IMR-90 (cell line): ENCODE results near the gene MAPKAP1. TPM values are rescaled to one million over a fixed set of nuclear protein-coding genes. Genes with fewer than 3 reads are reported as not detected.
A peak's percentile ranks its signal among the peaks of the same experiment; 100 is the strongest.

Experiments used
- ATAC-seq: fragments of 200-7000 bp; cut with Tn5 transposase; 2 replicates; pipeline ENCODE4 v1.9.1; 2020; ENCODE audit warnings: low read depth, mild to moderate bottlenecking, moderate library complexity
- BruUV-seq: library from RNA; stranded (reverse); fragments of 400-500 nt; replicated peaks from 2 replicates; lab custom pipeline; 2021; lab: Mats Ljungman, UMichigan
- CTCF ChIA-PET: fragments of 300-600 bp; formaldehyde crosslinking; extraction: SDS; loops from one replicate; lab custom pipeline; 2021; ENCODE audit warnings: antibody characterized with exemption; lab: Yijun Ruan, JAX
- POLR2A ChIA-PET: fragments of 300-600 bp; sonication (Branson Sonifier 250); formaldehyde crosslinking; loops from one replicate; lab custom pipeline; 2022; ENCODE audit warnings: antibody characterized with exemption; ENCODE audit not compliant: unreplicated experiment; lab: Charles Lee
- DNase-seq: peaks from one replicate; pipeline ENCODE4 v3.0.0; 2013
- H2AFZ ChIP-seq: replicated peaks from 2 replicates; pipeline ENCODE3; 2013; ENCODE audit warnings: low read length, mild to moderate bottlenecking; ENCODE audit not compliant: poor library complexity
- H2AK5ac ChIP-seq: 2 replicates; pipeline ENCODE4 v1.6.1; 2013; ENCODE audit warnings: low read depth, low read length, inconsistent platforms
- H2AK9ac ChIP-seq: replicated peaks from 2 replicates; pipeline ENCODE3; 2013; ENCODE audit warnings: mild to moderate bottlenecking, low read depth, low read length, moderate library complexity; ENCODE audit not compliant: poor library complexity
- H2BK120ac ChIP-seq: 2 replicates; pipeline ENCODE4 v1.6.1; 2013; ENCODE audit warnings: low read depth, low read length, inconsistent platforms
- H2BK15ac ChIP-seq: 3 replicates; pipeline ENCODE4 v1.6.1; 2013; ENCODE audit warnings: low read depth, low read length, inconsistent platforms
- H2BK20ac ChIP-seq: 2 replicates; pipeline ENCODE4 v1.6.1; 2013; ENCODE audit warnings: low read depth, mild to moderate bottlenecking, inconsistent platforms, low read length, moderate library complexity
- H2BK5ac ChIP-seq: 2 replicates; pipeline ENCODE4 v1.6.1; 2013; ENCODE audit warnings: mild to moderate bottlenecking, low read depth, low read length, inconsistent platforms; ENCODE audit not compliant: poor library complexity, severe bottlenecking
- H3K14ac ChIP-seq: replicated peaks from 2 replicates; pipeline ENCODE4 v1.6.1; 2013; ENCODE audit warnings: low read depth, low read length, inconsistent platforms
- H3K18ac ChIP-seq: 2 replicates; pipeline ENCODE4 v1.6.1; 2013; ENCODE audit warnings: low read depth, low read length, control low read depth
- H3K23ac ChIP-seq: 2 replicates; pipeline ENCODE4 v1.6.1; 2013; ENCODE audit warnings: low read depth, low read length, inconsistent platforms
- H3K27ac ChIP-seq: 2 replicates; pipeline ENCODE4 v1.5.1; 2013; ENCODE audit warnings: mild to moderate bottlenecking, control low read depth, low read length; ENCODE audit not compliant: insufficient read depth
- H3K27me3 ChIP-seq: 2 replicates; pipeline ENCODE4 v1.6.1; 2013; ENCODE audit warnings: low read length; ENCODE audit not compliant: control insufficient read depth, insufficient read depth
- H3K36me3 ChIP-seq: 2 replicates; pipeline ENCODE4 v1.6.1; 2013; ENCODE audit warnings: low read length, mixed read lengths; ENCODE audit not compliant: control insufficient read depth, insufficient read depth
- H3K4ac ChIP-seq: 2 replicates; pipeline ENCODE4 v1.6.1; 2013; ENCODE audit warnings: low read depth, low read length, inconsistent platforms
- H3K4me1 ChIP-seq: 2 replicates; pipeline ENCODE4 v1.6.1; 2013; ENCODE audit warnings: low read length, mixed read lengths; ENCODE audit not compliant: control insufficient read depth, insufficient read depth
- H3K4me2 ChIP-seq: 2 replicates; pipeline ENCODE4 v1.6.1; 2013; ENCODE audit warnings: low read depth, mild to moderate bottlenecking, control low read depth, low read length, moderate library complexity
- H3K4me3 ChIP-seq: 2 replicates; pipeline ENCODE4 v1.5.1; 2013; ENCODE audit warnings: low read depth, mild to moderate bottlenecking, control low read depth, low read length, moderate library complexity; ENCODE audit not compliant: insufficient read depth
- H3K56ac ChIP-seq: 2 replicates; pipeline ENCODE4 v1.6.1; 2013; ENCODE audit warnings: low read length, inconsistent platforms; ENCODE audit not compliant: insufficient read depth; ENCODE audit errors: extremely low read depth
- H3K79me1 ChIP-seq, 2 experiments: 2 replicates each; pipeline ENCODE4 v1.6.1; 2013; ENCODE audit warnings: low read length in 2 of 2, inconsistent platforms in 1 of 2, low read depth in 1 of 2
- H3K9ac ChIP-seq: 2 replicates; pipeline ENCODE4 v1.6.1; 2013; ENCODE audit warnings: low read depth, low read length, control low read depth
- H3K9me1 ChIP-seq: 2 replicates; pipeline ENCODE4 v1.6.1; 2013; ENCODE audit warnings: low read length, inconsistent platforms; ENCODE audit not compliant: insufficient read depth
- H3K9me3 ChIP-seq: 2 replicates; pipeline ENCODE4 v1.6.1; 2013; ENCODE audit warnings: low read length; ENCODE audit not compliant: control insufficient read depth, insufficient read depth
- H4K20me1 ChIP-seq: 2 replicates; pipeline ENCODE4 v1.6.1; 2013; ENCODE audit warnings: low read length, inconsistent platforms; ENCODE audit not compliant: insufficient read depth
- H4K5ac ChIP-seq: 2 replicates; pipeline ENCODE4 v1.6.1; 2013; ENCODE audit warnings: mild to moderate bottlenecking, low read depth, low read length, control low read depth
- H4K8ac ChIP-seq, 2 experiments: 2 replicates each; pipeline ENCODE4 v1.6.1; 2013; ENCODE audit warnings: low read depth in 2 of 2, low read length in 2 of 2, control low read depth in 1 of 2, inconsistent platforms in 1 of 2
- H4K91ac ChIP-seq: 2 replicates; pipeline ENCODE4 v1.6.1; 2013; ENCODE audit warnings: low read depth, low read length, inconsistent platforms; ENCODE audit not compliant: insufficient read depth
- BHLHE40 ChIP-seq: fragments of 150-350 bp; IDR thresholded peaks from 2 replicates; pipeline ENCODE4 v1.6.1; 2016; ENCODE audit warnings: mild to moderate bottlenecking, low read depth, low read length
- CEBPB ChIP-seq: IDR thresholded peaks from 2 replicates; pipeline ENCODE4 v1.6.1; 2012; ENCODE audit warnings: low read depth, low read length, improper control_type of control experiment
- CHD1 ChIP-seq: IDR thresholded peaks from 2 replicates; pipeline ENCODE4 v1.6.1; 2012; ENCODE audit warnings: low read depth, low read length, improper control_type of control experiment
- FOS ChIP-seq: fragments of 150-350 bp; IDR thresholded peaks from 2 replicates; pipeline ENCODE4 v1.6.1; 2016; ENCODE audit warnings: low read depth, low read length
- MAFK ChIP-seq: IDR thresholded peaks from 2 replicates; pipeline ENCODE4 v1.6.1; 2012; ENCODE audit warnings: low read depth, low read length, improper control_type of control experiment
- MAZ ChIP-seq: IDR thresholded peaks from 2 replicates; pipeline ENCODE4 v1.6.1; 2012; ENCODE audit warnings: low read depth, mild to moderate bottlenecking, low read length, improper control_type of control experiment, moderate library complexity, borderline replicate concordance
- MXI1 ChIP-seq: IDR thresholded peaks from 2 replicates; pipeline ENCODE4 v1.6.1; 2012; ENCODE audit warnings: low read depth, mild to moderate bottlenecking, low read length, moderate library complexity, borderline replicate concordance
- POLR2A ChIP-seq: IDR thresholded peaks from 2 replicates; pipeline ENCODE4 v1.6.1; 2012; ENCODE audit warnings: mild to moderate bottlenecking, low read depth, low read length
- RAD21 ChIP-seq: IDR thresholded peaks from 2 replicates; pipeline ENCODE4 v1.6.1; 2012; ENCODE audit warnings: low read length, improper control_type of control experiment
- RFX5 ChIP-seq: IDR thresholded peaks from 2 replicates; pipeline ENCODE4 v1.8.0; 2012; ENCODE audit warnings: low read depth, mild to moderate bottlenecking, low read length, moderate library complexity
- SMC3 ChIP-seq: fragments of 150-350 bp; IDR thresholded peaks from 2 replicates; pipeline ENCODE4 v1.6.1; 2016; ENCODE audit warnings: low read depth, mild to moderate bottlenecking, antibody characterized with exemption, low read length, moderate library complexity
- WGBS, 2 experiments: methylation state at CpG; one replicate each; pipeline versions ENCODE4 v1.1.5 to v1.1.7; 2013; ENCODE audit warnings: missing lambda C conversion rate in 2 of 2; ENCODE audit not compliant: insufficient read length in 1 of 2; ENCODE audit errors: extremely low coverage in 2 of 2; 5-methylcytosine and 5-hydroxymethylcytosine counted together
- dilution Hi-C: fragments of 300-500 bp; cut with HindIII; formaldehyde crosslinking; loops from one replicate; pipeline ENCODE4 v1.14.3; 2018; ENCODE audit warnings: low sequenced_read_pairs; ENCODE audit not compliant: unreplicated experiment
- in situ Hi-C: fragments of 300-500 bp; cut with MboI; formaldehyde crosslinking; loops from 3 replicates; pipeline ENCODE4 v1.14.3; 2019; ENCODE audit warnings: low sequenced_read_pairs, inconsistent platforms, mixed read lengths
- intact Hi-C: fragments of 100-400 bp; cut with micrococcal nuclease; formaldehyde crosslinking; loops from 2 replicates; pipeline ENCODE4 v1.10.0; 2022
- polyA plus RNA-seq, 3 experiments: library from polyadenylated mRNA; depleted of rRNA; stranded (reverse); fragments of >200 nt; gene quantifications; 2 replicates each; pipeline ENCODE4 v1.2.3, GENCODE V29; 2012; ENCODE audit warnings: low replicate concordance in 1 of 3
- total RNA-seq: library from RNA; depleted of rRNA; stranded (reverse); fragments of >200 nt; gene quantifications from 2 replicates; pipeline ENCODE4 v1.2.3, GENCODE V29; 2012
- TF ChIP-seq, protein P1 (sequence below): conservative IDR thresholded peaks from 2 replicates; pipeline ENCODE4 v1.5.1; 2012; ENCODE audit warnings: mild to moderate bottlenecking, low read depth, low read length, improper control_type of control experiment
- TF ChIP-seq, protein P2 (sequence below): fragments of 150-350 bp; IDR thresholded peaks from 2 replicates; pipeline ENCODE4 v1.6.1; 2017; ENCODE audit warnings: mild to moderate bottlenecking, antibody characterized with exemption, low read length, low read depth
- TF ChIP-seq, protein P3 (sequence below): fragments of 150-350 bp; IDR thresholded peaks from 2 replicates; pipeline ENCODE4 v1.6.1; 2016; ENCODE audit warnings: low read depth, mild to moderate bottlenecking, low read length, moderate library complexity, borderline replicate concordance

The MAPKAP1 gene
- total and polyA plus RNA-seq, 2 of the 4 experiments (the other 2 are of a cell fraction), result 87.2 to 158 TPM

DNA sequence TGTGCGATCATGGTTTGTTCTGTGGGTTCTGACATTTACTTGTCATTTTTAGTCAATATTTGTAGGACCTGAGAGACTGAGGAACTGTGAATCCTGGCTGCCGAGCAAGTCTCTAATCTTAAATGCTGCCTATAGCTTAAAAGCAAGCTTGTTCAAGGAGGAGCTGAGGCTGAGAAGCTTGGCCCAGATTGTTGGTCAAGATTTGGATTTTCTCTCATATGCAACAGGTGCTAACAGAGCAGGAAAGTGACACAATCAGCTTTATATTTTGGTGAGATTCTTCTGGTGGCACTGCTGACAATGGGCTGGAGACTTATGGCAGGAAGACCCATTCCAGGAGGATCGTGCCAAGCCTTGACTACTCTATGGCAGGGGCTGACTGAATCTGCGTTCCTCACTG lies 192.5 kb downstream of the MAPKAP1 start:
- DNase-seq (no peak), ATAC-seq (no peak)
- H2BK120ac ChIP-seq, result no peak overlapping the region
- WGBS, 2 experiments, result 100% methylated on average over 1 of the region's 4 CpGs; no CpG with 5 or more reads in 1 of the 2 experiments
- ChIA-PET POLR2A (no interaction called here), CTCF (no interaction called here)
- no peak overlapping the region for H2BK5ac ChIP-seq
- peaks cover 16 to 55% of the 10 kb centered on the region in 2 experiments for H3K79me1 ChIP-seq
- peaks cover 18% of the 10 kb centered on the region for H3K4me1 ChIP-seq
- H4K91ac ChIP-seq, result no peak overlapping the region
- no peak overlapping the region for H2BK15ac ChIP-seq
- no peak overlapping the region for H3K23ac ChIP-seq
- peak overlapping the region; percentile 26; the same call in 1 of the 2 replicates for H4K5ac ChIP-seq
- no peak overlapping the region for H3K56ac ChIP-seq
- peak overlapping the region; percentile 99; the same call in 1 of the 2 replicates for H2AK5ac ChIP-seq
- no TSS peak for BruUV-seq
- H3K9ac ChIP-seq, result no peak overlapping the region
- no peak overlapping the region for H3K4me2 ChIP-seq
- no peak overlapping the region for H2AFZ ChIP-seq
- H3K9me3 ChIP-seq, result no peaks in the 10 kb centered on the region
- peaks cover 18% of the 10 kb centered on the region for H3K9me1 ChIP-seq
- no peak overlapping the region for H2AK9ac ChIP-seq
- no peak overlapping the region for H3K14ac ChIP-seq
- H3K36me3 ChIP-seq, result no peaks in the 10 kb centered on the region
- H3K4me3 ChIP-seq, result no peak overlapping the region
- in situ Hi-C loops, result no loop called here
- H3K27ac ChIP-seq, result no peak overlapping the region
- peaks cover 11% of the 10 kb centered on the region; the same call in 1 of the 2 replicates for H4K20me1 ChIP-seq
- dilution Hi-C loops, result no loop called here
- H2BK20ac ChIP-seq, result no peak overlapping the region
- H4K8ac ChIP-seq, result no peak overlapping the region
- TF ChIP-seq FOS (no peak), CEBPB (no peak), POLR2A (no peak), BHLHE40 (no peak), MAZ (no peak), RFX5 (no peak), CHD1 (no peak), MAFK (no peak), SMC3 (no peak), MXI1 (no peak), RAD21 (no peak)
- TF ChIP-seq, protein P1, sequence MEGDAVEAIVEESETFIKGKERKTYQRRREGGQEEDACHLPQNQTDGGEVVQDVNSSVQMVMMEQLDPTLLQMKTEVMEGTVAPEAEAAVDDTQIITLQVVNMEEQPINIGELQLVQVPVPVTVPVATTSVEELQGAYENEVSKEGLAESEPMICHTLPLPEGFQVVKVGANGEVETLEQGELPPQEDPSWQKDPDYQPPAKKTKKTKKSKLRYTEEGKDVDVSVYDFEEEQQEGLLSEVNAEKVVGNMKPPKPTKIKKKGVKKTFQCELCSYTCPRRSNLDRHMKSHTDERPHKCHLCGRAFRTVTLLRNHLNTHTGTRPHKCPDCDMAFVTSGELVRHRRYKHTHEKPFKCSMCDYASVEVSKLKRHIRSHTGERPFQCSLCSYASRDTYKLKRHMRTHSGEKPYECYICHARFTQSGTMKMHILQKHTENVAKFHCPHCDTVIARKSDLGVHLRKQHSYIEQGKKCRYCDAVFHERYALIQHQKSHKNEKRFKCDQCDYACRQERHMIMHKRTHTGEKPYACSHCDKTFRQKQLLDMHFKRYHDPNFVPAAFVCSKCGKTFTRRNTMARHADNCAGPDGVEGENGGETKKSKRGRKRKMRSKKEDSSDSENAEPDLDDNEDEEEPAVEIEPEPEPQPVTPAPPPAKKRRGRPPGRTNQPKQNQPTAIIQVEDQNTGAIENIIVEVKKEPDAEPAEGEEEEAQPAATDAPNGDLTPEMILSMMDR, result no peak
- TF ChIP-seq, protein P2, sequence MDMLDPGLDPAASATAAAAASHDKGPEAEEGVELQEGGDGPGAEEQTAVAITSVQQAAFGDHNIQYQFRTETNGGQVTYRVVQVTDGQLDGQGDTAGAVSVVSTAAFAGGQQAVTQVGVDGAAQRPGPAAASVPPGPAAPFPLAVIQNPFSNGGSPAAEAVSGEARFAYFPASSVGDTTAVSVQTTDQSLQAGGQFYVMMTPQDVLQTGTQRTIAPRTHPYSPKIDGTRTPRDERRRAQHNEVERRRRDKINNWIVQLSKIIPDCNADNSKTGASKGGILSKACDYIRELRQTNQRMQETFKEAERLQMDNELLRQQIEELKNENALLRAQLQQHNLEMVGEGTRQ, result no peak
- TF ChIP-seq, protein P3, sequence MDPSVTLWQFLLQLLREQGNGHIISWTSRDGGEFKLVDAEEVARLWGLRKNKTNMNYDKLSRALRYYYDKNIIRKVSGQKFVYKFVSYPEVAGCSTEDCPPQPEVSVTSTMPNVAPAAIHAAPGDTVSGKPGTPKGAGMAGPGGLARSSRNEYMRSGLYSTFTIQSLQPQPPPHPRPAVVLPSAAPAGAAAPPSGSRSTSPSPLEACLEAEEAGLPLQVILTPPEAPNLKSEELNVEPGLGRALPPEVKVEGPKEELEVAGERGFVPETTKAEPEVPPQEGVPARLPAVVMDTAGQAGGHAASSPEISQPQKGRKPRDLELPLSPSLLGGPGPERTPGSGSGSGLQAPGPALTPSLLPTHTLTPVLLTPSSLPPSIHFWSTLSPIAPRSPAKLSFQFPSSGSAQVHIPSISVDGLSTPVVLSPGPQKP, result no peak
- peak overlapping the region; percentile 18 for H3K18ac ChIP-seq
- intact Hi-C loops, result no loop called here
- no peaks in the 10 kb centered on the region for H3K27me3 ChIP-seq
- peak overlapping the region; percentile 87 for H3K4ac ChIP-seq
